Muscle of back (tissue), 11 donors: ENCODE data around the gene C1QTNF1. TPM values are rescaled to one million over a fixed set of nuclear protein-coding genes. Genes with fewer than 3 reads are reported as not detected.

Source experiments
- DNase-seq, 3 donors: peaks; one replicate each; pipeline versions ENCODE4 v3.0.0 to v3.0.0-alpha.2; 2013
- polyA plus RNA-seq, 10 donors: library from polyadenylated mRNA; unstranded; fragments of 120-200 nt; gene quantifications; one replicate each; pipeline ENCODE4 v1.2.1, GENCODE V29; 2013; ENCODE audit not compliant: insufficient read length in 10 of 10

C1QTNF1 gene
- polyA plus RNA-seq, 10 donors, result 4.0 to 15.5 (median 5.3) TPM

- peak in 1 of 3 donors; percentile 57 for DNase-seq
These were observed 66.7 kb downstream of the C1QTNF1 start for GRCh38 chr17:79090443-79091225.

DNA sequence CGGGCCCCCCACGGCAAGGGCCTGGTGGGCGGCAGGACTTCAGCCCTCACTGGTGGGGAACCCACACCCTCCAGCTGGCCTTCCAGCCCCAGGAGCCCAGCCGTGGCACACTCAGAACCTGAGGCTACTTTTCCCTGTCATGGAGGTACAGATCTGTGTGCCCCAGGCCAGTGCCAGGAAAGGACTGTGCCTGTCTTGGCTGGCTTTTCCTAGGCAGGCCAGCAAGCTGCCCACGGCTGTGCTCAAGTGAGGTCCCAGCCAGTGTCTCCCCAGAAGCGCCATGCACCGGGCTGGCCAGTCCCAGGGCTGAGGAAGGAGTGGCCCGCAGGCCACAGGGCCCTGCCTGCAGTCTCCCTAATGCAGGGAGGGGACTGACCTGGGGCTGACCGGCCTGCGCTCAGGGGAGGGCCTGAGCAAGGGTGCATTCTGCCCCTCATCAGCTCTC, 67.3 kb downstream of the C1QTNF1 start:
- no peak for DNase-seq

DNA sequence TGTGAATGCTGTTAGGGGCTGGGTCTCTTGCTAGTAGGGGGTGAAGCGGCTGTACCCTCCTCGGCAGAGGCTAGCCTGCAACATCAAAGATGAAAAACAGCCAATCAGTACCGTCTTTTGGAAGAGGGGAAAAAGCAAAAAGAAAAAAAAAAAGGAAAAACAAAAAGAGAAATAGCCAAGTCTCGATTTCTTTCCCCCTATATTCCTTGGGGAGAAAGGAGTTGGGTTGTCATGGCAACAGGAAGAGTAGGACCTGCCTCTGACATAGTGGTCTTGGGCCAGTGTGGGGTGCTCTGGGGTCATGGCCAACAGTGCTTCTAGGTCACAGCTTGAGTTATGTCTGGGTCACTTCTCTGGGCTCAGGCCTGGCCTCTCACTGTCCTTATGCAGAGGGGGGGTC, 68.6 kb downstream of the C1QTNF1 start:
- no peak for DNase-seq

- DNase-seq, result no peak
These were observed 69.3 kb downstream of the C1QTNF1 start for GRCh38 chr17:79093270-79093669.

- no peak for DNase-seq
These were observed 70.3 kb downstream of the C1QTNF1 start for GRCh38 chr17:79094261-79094660.

- DNase-seq, result no peak
These were observed 71.5 kb downstream of the C1QTNF1 start for GRCh38 chr17:79095345-79096055.

DNA sequence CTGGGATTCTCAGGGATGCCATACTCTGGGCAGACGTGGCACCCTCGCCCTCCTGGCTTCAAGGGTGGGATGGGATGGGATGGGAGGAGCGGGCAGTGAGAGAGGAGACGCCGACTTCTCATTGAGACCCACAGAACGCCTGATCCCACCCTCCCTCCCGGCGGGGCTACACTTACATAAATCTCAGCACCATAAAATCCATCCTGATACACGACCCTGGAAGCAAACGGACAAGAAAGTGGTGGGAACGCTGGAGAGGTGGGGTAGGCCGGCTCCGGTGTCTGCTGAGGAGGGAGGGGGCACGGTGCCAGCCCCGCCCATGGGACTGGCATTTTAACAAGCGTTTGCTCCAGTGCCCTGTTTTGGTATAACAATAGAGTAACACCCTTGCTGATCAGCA, 72.5 kb downstream of the C1QTNF1 start:
- no peak for DNase-seq

GRCh38 chr17:79097226-79098055, 73.5 kb downstream of the C1QTNF1 start:
- DNase-seq, result no peak

DNA sequence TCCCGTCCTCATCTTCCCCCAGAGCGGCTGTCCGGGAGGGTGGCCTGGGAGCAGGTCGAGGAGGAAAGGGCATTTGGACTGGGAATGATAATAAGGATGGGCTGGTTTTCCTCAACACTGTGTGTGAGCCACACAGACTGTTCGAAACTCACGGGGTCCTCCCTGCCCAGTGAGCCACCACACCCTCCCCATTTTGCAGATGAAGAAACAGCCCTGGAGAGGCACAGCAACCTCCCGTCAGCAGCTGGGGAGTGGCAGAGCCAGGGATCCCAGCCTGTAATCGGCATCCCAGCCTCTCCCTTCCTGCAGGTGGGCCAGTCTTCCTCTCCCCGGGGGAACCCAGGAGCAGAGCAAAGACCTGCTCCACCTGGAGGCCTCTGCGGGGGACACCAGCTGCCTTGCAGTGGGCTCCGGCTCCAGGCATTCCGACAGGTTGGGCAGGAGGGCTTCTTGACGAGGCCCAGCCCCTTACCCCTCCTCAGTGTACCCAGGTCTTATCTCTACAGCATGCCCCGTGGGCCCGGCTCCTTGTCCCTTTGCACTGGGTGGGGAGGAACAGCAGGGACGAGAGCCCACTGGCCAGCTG, 74.4 kb downstream of the C1QTNF1 start:
- DNase-seq, result no peak

Other genes starting within 250 kb of the C1QTNF1 start
- gene CYTH1, start 241.9 kb upstream of the C1QTNF1 start, polyA plus RNA-seq, result 10 to 100 TPM; 16.8 to 25.9 (median 22.5) TPM
- 10 to 100 TPM; 25.0 to 43.7 (median 31.2) TPM for gene USP36, start 183.4 kb upstream of the C1QTNF1 start, polyA plus RNA-seq
- gene CEP295NL, start 121.0 kb upstream of the C1QTNF1 start, polyA plus RNA-seq, result under 1 TPM in 9 of 10 donors, not detected in 1; 0.09 to 0.69 (median 0.40) TPM
- gene TIMP2, start 98.8 kb upstream of the C1QTNF1 start, polyA plus RNA-seq, result 100 to 1,000 TPM; 178 to 277 (median 220) TPM
- 10 to 100 TPM; 33.1 to 74.6 (median 48.2) TPM for gene LGALS3BP, start 44.2 kb upstream of the C1QTNF1 start, polyA plus RNA-seq
- 10 to 100 TPM; 23.6 to 37.8 (median 28.4) TPM for gene CANT1, start 14.4 kb upstream of the C1QTNF1 start, polyA plus RNA-seq
- gene ENGASE, start 50.7 kb downstream of the C1QTNF1 start, polyA plus RNA-seq, result 10 to 100 TPM; 13.0 to 25.2 (median 17.1) TPM